Smooth muscle cell of the brain vasculature (primary cell): ENCODE results near the gene PPP4R3A.
"Not testable (repeated sequence)": the region's sequence is repeated elsewhere in the genome, so short reads cannot be mapped to it uniquely, and the experiment has no call there.

Experiments
- DNase-seq: peaks from one replicate; pipeline ENCODE4 v3.0.0-alpha.2; 2012; ENCODE audit warnings: low read depth, low spot score

The PPP4R3A gene

DNA sequence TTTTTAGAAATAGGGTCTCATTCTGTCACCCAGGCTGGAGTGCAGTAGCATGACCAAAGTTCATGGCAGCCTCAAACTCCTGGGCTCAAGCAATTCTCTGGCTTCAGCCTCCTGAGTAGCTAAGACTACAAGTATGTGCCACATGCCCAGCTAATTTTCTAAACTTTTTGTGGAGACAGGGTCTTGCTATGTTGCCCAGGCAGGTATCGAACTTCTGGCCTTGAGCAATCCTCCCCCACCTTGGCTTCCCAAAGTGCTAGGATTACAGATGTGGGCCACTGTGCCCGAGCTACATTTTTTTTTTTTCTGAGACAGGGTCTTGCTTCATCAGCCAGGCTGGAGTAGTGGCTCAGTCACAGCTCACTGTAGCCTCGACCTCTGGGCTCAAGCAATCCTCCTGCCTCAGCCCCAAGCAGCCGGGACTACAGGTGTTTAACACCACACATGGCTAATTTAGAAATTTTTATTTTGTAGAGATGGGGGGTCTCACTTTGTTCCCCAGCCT lies 7.1 kb downstream of the PPP4R3A start:
- no peak for DNase-seq

DNA sequence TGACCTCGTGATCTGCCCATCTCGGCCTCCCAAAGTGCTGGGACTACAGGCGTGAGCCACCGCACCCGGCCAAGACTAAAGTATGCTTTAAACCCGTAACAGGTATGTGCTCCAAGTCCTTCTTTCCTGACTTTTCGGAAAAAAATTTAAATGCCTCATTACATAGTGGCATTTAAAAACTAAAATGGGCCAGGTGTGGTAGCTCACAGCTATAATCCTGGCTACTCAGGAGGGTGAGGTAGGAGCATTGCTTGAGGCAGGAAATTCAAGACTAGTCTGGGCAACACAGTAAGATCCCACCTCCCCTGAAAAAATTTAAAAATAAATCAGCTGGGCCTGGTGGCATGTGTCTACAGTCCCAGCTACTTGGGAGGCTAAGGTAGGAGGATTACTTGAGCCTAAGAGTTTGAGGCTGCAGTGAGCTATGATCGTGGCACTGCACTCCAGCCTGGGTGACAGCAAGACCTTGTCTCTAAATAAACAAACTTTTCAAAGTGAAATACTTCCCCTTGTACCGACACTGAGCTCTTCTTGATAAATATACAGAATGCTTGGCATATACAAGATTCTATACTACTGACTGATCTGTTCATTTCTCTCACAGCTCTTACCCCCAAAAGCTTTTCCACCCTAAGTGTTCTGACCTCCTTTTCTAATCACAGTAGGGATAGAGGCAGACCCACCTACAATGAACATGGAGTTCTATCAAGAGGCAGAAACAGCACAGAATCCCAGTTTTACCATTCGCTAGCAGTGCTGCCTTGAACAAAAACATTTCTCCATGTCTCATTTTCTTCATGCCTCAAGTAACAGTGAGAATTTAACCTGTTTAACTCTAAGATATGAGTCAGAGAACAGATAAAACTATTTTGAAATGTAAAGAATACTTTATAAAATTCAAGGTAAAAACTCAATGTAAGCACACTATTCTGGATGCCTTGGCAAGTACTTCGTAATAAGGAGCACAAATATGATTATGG lies 7.9 kb downstream of the PPP4R3A start:
- DNase-seq, result no peak

DNA sequence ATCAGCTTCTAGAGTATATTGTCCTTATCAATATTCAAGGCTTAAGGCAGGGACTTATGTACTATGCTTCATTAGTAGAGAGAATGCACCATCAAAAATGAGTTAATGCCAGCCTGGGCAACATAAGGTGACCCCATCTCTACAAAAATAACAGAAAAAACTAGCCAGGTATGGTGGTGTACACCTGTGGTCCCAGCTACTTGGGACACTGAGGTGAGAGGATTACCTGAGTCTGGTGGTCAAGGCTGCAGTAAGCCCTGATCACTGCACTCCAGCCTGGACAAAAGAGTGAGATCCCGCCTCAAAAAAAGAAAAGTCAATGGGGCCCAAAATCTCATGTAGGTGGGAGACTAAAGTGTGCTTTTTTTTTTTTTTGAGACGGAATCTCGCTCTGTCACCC lies 8.8 kb downstream of the PPP4R3A start:
- DNase-seq, result no peak

DNA sequence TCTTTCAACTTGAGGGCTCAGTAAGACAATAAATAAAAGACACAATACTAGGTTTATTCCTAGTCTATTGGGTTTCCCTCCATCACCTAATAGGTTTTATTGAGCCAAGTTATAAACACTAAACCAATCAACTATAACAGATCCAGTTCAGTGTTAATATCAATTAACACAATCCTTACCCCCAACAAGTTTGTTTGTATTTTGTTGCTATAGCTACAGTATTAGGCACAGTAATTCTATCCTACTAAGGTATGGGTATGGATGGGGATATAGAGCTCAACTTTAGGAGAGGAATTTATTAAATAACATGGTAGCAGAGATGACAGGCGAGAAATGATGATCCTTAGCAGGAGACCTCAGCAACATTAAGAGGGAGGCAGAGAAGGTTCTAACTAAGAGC lies 13.3 kb downstream of the PPP4R3A start:
- no peak for DNase-seq

DNA sequence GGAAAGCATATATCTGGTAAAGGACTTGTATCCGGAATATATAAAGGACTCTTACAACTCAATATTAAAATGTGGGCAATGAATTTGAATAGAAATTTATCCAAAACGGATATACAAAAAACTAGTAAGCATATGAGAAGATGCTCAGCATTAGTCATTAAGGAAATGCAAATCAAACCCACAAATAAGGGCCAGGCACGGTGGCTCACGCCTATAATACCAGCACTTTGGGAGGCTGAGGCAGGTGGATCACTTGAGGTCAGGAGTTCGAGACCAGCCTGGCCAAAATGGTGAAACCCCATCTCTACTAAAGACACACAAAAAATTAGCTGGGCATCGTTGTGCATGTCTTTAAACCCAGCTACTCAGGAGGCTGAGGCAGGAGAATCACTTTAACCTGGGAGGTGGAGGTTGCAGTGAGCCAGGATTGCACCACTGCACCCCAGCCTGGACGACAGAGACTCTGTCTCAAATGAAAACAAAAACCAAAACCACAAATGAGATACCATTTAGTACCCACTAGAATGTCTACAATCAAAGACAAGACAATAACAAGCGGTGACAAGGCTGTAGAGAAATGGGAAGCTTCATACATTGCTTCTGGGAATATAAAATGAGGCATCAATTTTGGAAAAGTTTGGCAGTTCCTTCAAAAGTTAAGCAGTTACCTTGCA lies 15.6 kb downstream of the PPP4R3A start:
- DNase-seq, result not testable (repeated sequence)

DNA sequence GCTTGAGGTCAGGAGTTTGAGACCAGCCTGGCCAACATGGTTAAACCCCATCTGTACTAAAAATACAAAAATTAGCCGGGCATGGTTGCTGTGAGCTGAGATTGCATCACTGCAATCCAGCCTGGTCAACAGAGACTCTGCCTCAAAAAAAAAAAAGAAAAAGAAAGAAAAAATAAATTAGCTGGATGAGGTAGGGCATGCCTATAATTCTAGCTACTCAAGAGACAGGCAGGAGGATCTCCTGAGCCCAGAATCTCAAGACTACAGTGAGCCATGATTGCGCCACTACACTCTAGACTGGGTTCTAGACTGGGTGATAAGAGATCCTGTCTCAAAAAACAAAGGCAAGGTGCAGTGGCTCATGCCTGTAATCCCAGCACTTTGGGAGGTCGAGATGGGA lies 16.9 kb downstream of the PPP4R3A start:
- DNase-seq, result no peak

DNA sequence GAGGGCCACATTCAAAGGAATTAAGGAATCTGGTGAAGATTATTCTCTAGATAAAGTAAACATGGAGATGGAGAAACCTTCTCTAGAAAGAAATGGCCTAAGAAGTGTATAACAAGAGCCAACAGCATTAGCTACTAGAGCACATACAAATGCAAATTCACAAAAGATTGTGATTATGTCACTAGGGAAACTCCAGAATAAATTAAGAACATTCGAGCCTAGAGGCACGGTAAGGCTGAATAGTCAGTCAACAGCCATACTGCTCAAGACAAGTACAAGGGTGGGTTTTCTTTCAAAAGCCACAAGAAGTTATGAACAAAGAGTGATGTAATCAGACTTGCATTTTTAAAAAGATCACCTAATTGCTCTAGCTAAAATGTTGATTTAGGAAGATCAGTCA lies 25.4 kb downstream of the PPP4R3A start:
- no peak for DNase-seq

DNA sequence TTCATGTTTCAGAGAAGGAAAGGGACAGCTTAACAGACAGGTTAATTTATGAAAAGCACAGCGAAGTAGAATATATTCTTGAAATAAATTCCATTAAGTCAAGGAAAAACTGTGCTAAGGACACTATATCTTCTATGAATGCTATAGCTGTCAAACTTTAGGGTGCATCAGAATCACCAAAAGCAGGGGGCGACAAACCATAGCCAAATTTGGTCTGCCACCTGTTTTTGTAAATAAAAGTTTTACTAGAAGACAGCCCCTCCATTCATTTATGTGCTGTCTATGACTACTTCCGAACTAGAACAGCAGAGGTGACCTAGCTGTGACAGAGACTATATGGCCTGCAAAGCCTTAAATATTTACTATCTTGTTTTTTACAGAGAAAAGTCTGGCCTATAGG lies 25.9 kb downstream of the PPP4R3A start:
- DNase-seq, result no peak

DNA sequence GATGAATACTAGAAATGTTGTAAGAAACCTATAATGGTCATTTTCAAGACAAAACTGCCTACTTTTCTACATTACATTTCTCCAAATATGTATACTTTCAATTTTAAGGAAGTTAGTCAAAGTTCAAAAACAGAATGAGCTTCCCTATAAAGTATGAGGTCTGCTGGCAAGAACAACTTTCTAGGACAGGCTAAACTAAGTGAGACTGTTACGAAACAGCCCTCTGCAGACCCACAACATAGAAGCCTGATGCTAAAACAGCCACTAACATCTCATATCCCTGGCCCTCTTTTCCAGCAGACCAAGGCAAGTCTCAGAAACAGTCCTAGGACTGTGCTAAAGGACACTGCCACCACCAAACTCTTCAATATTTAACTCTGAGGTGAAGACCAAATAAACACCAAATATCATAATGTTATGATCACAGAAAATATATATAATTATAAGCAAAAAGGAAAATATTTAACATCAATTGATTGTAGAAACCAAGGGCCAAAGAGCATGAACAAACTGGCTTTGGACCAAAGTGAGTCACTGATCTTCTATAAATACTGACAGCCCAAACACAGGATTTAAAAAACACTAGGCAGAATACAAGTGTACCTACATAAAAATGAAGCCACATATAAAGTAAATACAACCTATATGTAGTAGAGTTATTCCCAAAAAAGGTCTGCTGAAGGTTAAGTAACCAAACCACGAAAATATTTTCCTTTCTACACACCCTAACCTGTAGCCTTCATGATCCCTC lies 27.7 kb downstream of the PPP4R3A start:
- DNase-seq, result no peak

DNA sequence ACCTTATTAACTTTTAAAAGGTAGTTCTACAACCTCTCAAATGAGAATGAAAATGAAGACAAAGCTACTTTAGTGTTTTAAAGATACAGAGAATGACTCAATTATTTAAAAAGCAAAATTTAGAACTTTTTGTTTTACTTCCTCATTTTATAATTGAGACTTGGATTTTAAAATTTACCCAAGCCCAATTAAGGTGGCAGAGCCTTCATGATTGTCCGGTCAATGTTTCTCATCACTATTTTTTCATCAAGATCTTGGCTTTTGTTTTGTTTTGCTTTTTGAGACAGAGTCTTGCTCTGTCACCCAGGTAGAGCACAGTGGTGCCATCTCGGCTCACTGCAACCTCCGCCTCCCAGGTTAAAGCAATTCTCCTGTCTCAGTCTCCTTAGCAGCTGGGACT lies 32.7 kb downstream of the PPP4R3A start:
- DNase-seq, result no peak

DNA sequence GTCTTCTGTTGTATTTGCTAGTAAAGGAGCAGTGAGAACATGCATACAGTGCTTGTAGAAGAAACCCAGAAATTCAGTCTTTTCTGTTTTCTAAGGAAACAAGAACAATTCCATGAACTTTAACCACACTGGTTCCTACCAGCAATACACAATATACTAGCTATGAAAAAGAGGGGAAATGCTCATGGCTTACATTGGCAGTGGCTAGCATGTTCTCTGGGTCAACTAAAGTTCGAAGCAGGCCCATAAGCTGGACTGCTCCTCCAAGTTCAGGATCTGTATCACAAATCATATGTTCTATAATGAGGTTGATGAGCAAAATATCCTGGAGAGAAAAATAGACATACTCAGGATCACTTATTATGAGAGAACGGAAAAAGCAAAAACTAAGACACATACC lies 37.1 kb downstream of the PPP4R3A start:
- DNase-seq, result no peak

DNA sequence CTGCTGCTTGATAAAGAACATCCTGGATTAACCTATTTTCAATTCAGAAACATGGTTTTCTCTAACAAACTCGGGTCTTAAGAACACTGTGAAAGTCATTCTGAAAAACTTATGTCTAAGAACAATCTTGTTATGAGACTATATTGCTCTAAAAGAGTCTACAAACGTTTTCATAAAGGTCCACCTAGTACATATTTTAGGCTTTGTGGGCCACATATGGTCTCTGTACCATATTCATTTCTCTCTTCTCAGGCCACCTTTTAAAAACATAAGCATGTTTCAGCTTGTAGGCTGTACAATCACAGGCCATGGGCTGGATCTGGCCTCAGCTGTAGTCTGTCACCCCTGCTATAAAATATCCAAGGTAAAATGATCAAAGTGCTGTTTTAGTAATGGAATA lies 39.9 kb downstream of the PPP4R3A start:
- DNase-seq, result no peak

DNA sequence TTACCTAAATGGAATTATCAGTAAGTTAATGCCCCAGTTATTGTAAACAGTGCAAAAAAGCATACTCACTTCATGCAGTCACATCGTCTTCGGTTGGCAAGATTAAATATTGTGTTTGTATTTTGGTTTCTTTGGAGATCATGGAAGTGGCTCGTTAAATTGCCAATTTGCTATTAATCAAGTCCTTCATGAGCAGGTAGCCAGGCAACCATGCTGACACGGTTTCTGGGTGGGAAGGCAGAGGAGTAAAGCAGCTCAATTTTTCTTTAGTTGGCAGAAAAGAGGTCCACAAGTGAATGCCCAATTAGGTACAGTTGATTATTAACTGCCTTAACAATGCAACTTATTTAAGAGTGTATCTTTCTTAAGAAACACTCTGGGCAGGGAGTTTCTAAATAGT lies 43.9 kb downstream of the PPP4R3A start:
- no peak for DNase-seq

DNA sequence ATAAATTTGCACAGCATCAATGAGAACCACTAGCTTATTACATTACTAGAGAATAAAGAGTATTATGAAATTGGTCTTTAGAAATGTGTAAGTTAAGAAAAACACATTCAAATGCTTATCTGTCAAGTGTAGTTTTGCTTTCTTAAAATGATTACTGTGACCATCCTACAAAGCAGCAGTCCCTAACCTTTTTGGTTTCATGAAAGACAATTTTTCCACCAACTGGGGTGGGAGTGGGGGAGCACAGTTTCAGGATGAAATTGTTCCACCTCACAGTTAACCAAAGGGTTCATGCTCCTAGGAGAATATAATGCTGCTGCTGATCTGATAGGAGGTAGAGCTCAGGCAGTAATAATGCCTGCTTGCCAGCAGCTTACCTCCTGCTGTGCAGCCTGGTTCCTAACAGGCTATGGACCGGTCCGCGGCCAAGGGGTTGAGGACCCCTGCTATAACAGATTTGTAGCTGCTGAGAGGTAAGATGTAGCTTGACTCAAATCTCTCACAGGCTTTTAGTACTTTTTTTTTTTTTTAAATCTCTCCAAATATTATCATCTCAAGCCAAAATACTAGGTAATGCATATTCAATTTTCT lies 45.4 kb downstream of the PPP4R3A start:
- DNase-seq, result no peak

DNA sequence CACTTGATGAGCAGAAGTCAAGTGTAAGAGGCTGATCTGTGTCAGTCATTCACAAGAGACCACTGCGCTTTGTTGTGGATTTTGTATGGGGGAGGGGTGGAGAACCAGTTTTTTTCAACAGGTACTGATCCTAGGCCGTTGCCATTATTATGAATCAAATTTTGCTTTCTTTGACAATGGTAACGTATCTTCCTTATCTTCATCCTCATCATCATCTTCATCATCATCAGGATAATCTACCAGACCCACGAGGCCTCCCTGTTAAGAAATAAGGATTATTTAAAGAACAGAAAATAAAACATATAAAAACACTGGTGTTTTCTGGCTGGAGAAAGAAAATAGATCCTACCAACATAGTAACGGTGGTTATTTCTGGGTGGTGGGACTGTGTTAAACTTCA lies 51.5 kb downstream of the PPP4R3A start:
- no peak for DNase-seq

DNA sequence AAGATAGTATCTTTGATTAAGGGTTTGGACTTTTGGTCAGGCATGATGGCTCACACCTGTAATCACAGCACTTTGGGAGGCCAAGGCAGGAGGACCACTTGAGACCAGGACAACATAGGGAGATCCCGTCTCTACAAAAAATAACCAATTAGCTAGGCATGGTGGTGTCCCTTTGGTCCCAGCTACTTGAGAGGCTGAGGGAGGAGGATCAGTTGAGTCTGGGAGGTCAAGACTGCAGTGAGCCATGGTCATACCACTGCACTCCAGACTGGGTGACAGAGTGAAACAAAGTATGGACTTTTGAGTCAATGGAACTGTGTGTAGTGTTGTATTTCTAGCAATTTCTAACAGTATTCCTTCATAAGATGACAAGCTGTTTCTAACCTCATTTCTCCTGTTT lies 53.8 kb downstream of the PPP4R3A start:
- DNase-seq, result no peak

DNA sequence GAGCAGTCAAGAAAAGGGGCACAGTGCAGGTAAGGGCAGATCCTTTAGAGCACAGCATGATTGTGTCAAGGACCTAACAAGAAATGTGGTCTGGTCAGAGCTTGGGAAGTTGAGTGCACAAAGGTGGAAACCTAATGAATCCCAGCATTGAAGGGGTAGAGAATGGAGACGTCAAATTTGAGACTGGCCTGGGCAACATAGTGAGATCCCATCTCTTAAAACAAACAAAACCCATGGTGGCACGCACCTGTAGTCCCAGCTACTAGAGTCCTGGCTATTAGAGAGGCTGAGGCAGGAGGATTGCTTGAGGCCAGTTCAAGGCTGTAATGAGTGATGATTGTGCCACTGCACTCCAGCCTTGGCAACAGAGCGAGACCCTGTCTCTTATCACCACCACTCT lies 55.5 kb downstream of the PPP4R3A start:
- no peak for DNase-seq

DNA sequence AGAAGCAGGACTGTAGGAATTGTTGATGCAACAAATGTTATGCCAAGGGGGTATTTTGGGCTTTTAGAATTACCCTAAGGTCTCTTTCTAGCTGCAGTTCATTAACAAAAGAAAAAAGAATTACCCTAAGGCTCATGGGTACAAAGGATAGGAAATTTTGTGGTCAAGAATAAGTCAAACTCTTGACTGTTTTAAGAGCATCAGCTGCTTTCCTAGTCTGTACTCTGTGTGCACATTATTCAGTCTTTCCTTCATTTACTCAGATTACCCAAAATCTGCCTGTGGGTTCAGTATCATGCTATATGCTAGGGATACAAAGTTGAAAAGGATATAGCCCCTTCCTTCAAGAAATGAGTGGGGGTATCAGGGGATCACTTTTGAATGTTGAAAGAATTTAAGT lies 56.0 kb downstream of the PPP4R3A start:
- DNase-seq, result no peak

DNA sequence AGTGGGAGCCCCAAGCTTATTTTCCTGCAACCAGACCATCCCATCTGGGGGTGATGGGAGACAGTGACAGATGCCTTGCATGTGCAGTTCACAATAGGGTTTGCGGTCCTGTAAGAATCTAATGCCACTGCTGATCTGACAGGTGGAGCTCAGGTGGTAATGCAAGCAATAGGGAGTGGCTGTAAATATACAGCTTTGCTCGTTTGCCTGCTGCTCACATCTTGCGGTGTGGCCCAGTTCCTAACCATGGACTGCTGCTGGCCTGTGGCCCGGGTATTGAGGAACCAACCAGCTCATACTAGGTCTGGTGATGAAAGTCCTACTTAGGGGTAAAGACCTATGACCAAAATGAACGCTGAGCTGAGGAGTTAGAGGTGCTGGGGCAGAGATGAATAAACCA lies 56.4 kb downstream of the PPP4R3A start:
- DNase-seq, result no peak

DNA sequence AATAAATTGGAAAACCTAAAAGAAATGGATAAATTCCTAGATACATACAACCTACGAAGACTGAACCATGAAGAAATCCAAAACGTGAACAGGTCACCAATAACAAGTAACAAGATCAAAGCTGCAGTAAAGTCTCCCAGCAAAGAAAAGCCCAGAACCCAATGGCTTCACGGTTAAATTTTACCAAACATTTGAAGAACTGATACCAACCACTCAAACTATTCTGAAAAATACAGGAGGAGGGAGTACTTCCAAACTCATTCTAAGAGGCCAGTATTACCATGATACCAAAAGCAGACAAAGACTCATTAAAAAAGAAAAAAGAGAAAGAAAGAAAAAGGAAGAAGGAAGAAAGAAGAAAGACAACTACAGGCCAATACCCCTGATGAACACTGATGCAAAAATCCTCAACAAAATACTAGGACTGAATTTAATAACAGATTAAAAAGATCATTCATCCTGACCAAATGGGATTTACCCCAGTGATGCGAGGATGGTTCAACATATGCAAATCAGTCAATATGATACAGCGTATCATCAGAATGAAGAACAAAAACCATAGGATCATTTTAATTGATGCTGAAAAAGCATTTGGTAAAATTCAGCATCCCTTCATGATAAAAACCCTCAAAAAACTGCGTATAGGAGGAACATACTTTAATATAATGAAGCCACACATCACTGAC lies 65.6 kb downstream of the PPP4R3A start:
- no peak for DNase-seq

DNA sequence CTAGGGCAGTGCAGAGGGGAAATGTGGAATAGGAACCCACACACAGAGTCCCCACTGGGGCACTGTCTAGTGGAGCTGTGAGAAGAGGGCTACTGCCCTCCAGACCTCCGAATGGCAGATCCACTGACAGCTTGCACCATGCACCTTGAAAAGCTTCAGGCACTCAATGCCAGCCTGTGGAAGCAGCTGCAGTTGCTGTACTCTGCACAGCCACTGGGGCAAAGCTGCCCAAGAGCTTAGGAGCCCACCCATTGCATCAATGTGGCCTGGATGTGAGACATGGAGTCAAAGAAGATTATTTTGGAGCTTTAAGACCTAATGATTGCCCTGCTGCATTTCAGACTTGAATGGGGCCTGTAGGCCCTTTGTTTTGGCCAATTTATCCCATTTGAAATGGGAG lies 70.8 kb downstream of the PPP4R3A start:
- no peak for DNase-seq
